NCI-H1105 treated with DMSO at 0.1 percent for 48 hours (cell line): ENCODE data around the gene ITCH.
"Not testable (repeated sequence)": the region's sequence is repeated elsewhere in the genome, so short reads cannot be mapped to it uniquely, and the experiment has no call there.

ENCODE experiments used
- DNase-seq: peaks from one replicate; lab custom pipeline; 2025; lab: John Stamatoyannopoulos, UW

ITCH gene

DNA sequence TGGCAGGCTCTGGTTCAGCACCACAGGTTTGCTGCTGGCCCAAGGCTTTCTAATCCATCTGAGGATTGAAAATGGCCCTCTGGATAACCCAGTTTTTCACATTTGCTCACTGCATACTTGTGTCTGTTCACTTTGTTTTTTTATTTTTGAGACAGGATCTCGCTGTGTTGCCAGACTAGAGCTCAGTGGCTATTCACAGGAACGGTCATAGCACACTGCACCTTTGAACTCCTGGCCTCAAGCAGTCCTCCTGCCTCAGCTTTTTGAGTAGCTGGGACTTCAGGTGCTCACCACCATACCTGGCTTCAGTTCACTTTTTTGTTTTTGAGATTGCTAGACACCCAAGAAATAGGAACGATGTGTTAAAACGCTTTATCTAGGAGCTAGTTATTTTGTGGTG, 57.9 kb downstream of the ITCH start:
- DNase-seq, result no peak

DNA sequence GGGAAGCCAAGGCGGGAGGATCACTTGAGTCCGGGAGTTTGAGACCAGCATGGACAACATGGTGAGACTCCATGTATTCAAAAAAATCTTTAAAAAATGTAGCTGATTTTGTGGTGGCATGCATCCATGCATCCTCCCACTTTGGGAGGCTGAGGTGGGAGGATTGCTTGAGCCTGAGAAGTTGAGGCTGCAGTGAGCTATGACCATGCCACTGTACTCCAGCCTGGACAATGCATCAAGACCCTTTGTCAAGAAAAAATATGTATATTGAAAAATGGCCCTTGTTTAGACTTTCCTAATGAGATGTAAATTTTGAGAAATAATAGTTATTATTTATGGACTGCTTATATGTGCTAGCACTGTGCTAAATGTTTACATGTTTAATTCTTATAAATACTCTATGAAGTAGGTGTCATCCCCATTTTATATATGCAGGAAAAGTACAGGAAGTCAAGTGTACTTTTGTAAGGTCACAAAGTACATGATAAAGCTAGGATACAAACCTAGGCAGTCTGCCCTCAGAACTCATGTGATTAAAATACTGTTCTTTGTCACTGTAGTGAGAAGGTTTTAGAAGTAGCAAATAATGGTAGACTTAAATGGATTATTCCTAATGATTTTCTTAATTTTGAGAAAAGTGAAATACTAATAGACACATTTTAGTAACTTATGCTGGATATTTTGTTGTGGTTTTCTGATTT, 58.8 kb downstream of the ITCH start:
- no peak for DNase-seq

DNA sequence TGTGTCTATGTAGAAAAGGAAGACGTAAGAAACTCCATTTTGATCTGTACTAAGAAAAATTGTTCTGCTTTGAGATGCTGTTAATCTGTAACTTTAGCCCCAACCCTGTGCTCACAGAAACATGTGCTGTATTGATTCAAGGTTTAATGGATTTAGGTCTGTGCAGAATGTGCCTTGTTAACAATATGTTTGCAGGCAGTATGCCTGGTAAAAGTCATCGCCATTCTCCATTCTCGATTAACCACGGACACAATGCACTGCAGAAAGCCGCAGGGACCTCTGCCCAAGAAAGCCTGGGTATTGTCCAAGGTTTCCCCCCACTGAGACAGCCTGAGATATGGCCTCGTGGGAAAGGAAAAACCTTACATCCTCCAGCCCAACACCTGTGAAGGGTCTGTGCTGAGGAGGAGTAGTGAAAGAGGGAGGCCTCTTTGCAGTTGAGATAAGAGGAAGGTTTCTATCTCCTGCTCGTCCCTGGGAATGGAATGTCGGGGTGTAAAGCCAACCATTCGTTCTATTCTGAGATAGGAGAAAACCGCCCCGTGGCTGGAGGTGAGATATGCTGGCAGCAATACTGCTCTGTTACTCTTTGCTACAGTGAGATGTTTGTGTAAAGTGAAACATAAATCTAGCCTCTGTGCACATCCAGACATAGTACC, 62.1 kb downstream of the ITCH start:
- not testable (repeated sequence) for DNase-seq

DNA sequence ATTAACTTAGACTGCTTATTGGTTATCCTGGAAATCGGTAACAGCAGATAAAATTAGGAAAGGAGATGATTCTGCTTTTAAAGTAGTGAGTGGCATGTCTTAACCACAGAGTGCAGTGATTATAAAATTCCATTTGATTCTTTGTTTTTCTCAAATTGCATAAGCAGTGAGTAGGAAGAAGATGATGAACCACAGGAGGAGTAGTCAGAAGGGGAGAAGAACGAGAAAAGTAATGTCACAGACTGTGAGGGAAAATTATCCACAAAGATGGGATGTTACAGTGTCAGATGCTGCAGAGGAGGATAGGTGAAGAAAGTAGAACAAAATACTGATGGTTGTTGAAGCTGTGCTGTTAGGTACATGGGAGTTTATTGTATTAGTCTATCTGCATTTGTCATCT, 63.0 kb downstream of the ITCH start:
- no peak for DNase-seq

DNA sequence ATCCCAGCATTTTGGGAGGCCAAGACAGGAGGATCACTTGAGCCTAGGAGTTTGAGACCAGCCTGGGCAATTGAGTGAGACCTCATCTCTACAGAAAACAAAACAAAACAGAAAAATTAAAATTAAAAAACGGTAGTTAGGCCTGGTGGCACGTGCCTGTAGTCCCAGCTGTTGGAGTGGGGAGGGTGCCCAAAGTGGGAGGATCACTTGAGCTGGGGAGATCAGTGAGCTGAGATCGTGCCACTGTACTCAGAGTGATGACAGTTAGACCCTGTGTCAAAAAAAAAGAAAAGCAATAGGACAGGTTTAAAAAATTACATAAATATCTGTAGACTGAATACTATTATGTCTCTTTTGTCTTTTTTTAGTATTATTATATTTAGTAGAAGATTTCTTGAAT, 64.3 kb downstream of the ITCH start:
- DNase-seq, result no peak

DNA sequence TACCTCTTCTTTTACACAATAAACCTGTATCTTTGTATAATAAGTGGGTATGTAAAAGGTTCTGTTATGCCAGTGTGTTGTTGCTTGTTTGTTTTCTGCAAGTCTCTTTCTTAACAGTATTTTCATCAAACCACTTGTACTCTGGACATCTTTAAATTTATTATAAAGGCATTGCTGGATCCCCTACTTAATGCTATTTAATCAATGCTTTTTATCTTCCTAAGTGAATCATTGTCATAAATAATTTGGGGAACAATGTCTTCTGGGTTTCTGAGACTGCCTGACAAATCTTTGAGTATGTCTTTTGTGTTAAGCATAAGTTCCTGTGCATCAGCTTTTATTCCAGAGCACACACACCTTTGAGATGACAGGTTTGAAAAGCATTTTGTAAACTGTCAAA, 64.7 kb downstream of the ITCH start:
- DNase-seq, result no peak

DNA sequence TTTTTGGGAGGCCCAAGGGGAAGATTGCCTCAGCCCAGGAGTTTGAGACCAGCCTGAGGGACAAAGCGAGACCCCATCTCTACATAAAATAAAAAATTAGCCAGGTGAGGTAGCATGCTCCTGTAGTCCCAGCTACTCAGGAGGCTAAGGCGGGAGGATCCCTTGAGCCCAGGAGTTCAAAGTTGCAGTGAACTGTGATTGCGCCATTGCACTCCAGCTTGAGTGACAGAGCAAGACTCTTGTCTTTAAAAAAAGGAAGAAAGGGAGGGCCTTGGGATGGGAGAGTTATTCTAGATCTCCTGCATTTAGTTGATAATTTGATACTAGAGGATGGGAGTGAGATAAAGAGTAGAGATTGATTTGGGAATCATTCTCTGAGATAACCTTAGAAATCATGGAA, 68.1 kb downstream of the ITCH start:
- DNase-seq, result no peak

DNA sequence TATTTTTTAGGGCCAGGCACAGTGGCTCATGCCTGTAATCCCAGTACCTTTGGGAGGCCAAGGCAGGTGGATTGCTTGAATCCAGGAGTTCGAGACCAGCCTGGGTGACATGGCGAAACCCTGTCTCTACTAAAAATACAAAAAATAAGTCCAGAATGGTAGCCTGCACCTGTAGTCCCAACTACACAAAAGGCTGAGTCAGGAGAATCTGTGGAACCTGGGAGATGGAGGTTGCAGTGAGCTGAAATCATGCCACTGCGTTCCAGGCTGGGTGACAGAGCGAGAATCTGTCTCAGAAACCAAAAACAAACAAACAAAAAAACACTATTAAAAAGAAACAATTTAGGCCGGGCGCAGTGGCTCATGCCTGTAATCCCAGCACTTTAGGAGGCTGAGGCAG, 69.6 kb downstream of the ITCH start:
- not testable (repeated sequence) for DNase-seq

DNA sequence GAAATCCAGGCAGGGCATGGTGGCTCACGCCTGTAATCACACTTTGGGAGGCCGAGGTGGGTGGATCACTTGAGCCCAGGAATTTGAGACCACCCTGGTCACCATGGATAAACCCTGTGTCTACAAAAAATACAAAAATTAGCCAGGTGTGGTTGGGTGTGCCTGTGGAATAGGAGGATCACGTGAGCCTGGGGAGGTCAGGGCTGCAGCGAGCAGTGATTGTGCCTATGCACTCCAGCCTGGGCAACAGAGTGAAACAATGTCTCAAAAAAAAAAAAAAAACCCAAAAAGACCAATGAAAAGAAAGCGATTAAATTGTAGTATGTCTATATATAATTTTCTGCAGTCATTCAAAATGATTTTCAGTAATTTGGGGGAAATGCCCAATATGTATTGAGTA, 70.3 kb downstream of the ITCH start:
- no peak for DNase-seq

DNA sequence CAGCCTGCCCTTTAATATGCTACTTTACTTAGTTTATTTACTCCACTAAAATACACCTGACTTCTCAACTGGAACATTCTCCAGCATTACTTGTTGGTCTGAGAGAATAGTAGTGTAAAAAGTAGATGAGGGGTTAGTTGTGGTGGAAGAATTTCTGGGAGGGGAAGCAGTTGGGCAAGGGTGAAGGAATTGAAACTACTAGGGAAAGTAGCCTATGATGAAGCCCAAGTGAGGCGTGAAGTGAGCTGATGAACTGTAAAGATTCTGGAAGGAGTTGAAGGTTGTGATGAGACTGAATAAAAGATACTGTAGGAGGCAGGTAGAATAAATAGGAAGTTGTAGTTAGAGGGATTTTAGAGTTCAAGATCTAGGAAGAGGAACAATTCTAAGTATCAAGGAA, 72.5 kb downstream of the ITCH start:
- DNase-seq, result no peak

DNA sequence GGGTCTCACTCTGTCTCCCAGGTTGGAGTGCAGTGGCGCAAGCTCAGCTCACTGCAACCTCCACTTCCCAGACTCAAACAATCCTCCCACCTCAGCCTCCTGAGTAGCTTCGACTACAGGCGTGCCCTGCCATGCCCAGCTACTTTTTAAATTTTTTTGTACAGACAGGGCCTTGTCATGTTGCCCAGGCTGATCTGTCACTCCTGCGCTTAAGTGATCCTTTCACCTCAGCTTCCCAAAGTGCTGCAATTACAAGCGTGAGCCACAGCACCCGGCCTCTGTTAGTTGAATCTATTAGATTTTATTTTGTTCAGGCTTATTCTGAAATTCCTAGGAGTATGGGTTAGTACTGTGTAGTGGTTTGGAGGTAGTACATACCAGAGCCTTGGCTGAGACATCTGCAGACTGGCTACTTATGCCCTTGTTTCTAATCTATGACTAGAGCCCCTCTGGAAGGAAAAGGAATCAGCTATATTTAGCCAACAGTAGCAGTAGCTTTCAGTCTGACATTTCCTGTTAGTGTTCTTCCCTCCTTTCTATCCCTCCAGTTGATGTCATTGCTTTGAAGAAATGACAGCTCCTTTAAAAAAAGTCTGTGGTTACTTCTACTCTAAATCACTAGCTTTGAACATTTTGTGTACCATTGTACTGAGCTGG, 74.4 kb downstream of the ITCH start:
- DNase-seq, result no peak

DNA sequence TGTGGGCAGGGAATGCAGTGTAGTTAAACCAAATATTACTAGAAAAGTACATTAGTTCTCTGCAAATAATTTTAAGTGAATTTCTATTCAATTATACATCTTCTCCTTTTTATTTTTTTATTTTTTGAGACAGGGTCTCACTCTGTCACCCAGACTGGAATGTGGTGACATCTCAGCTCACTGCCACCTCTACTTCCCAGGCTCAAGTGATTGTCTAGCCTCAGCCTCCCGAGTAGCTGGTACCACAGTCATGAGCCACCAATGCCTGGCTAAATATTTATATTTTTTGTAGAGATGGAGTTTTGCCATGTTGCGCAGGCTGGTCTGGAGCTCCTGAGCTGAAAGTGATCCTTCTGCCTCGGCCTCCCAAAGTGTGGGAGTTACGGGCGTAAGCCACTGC, 76.1 kb downstream of the ITCH start:
- DNase-seq, result no peak

DNA sequence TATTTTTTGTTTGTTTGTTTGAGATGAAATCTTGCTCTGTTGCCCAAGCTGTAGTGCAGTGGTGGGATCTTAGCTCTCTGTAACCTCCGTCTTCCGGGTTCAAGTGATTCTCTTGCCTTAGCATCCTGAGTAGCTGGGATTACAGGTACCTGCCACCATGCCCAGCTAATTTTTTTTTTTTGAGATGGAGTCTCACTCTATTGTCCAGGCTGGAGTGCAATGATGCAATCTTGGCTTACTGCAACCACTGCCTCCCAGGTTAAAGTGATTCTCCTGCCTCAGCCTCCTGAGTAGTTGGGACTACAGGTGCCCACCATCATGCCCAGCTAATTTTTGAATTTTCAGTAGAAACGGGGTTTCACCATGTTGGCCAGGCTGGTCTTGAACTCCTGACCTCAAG, 78.3 kb downstream of the ITCH start:
- not testable (repeated sequence) for DNase-seq

DNA sequence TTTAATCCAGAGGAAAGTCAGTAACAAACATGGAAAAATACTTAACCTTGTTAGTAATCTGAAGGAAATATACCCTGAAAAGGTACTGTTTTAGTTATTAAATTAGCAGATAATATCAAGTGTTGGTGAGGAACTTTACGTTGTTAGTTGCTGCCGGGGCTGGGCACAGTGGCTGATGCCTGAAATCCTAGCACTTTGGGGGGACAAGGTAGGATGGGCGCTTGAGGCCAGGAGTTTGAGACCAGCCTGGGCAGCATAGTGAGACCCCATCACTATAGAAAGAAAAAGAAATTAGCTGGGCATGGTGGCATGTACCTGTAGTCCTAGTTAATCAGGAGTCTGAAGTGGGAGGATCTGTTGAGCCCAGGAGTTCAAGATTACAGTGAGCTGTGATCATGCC, 80.5 kb downstream of the ITCH start:
- no peak for DNase-seq

DNA sequence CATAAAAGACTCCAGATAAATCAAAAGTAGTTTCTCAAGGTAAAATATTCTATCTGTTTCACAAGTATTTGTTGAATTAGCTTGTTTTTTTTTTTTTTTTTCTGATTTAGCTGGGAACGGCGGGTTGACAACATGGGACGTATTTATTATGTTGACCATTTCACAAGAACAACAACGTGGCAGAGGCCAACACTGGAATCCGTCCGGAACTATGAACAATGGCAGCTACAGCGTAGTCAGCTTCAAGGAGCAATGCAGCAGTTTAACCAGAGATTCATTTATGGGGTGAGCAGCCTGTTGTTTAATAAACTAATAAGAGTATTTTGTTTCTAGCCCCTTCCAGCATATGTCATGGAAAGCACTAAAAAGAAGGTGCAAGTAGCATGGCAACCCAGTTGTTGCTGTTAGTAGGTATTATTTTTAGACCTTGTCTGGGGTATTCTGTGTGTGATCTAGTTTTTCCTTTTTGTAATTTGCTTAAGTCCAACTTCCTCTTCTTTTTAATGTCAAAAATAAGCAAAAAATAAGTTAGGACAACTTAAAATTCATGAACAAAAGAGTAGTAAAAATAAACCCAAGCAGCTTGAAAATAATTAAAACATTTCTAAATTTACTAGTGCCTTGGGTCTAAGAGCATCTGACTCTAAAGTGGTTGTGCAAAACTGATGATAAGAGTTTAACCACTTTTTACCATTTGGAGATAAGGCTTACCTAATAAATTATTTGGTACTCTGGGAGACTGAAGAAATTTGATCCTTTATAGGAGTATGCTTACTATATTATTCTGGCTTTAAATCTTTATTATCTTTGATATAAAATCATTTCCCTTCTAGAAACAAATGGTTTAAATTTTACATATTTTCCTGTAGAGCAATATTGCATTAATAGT, 82.3 kb downstream of the ITCH start:
- no peak for DNase-seq

DNA sequence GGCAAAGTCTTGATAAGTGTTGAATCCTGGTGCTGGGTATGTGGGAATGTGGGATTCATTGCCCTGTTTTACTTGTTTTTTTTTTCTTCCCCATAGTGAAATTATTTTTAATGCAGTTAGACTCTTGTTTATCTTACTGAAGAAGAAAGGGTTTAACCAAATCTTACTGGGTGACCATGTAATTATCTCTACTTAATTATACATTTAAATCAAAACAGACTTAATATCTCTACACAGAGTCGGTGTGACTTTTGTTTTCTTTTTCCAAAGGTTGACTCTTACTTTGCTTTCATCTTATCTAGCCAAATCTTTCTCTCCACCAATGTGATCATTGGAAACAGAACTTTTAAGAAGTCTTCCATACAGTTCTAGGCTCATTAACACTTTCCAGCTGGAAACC, 85.4 kb downstream of the ITCH start:
- no peak for DNase-seq

DNA sequence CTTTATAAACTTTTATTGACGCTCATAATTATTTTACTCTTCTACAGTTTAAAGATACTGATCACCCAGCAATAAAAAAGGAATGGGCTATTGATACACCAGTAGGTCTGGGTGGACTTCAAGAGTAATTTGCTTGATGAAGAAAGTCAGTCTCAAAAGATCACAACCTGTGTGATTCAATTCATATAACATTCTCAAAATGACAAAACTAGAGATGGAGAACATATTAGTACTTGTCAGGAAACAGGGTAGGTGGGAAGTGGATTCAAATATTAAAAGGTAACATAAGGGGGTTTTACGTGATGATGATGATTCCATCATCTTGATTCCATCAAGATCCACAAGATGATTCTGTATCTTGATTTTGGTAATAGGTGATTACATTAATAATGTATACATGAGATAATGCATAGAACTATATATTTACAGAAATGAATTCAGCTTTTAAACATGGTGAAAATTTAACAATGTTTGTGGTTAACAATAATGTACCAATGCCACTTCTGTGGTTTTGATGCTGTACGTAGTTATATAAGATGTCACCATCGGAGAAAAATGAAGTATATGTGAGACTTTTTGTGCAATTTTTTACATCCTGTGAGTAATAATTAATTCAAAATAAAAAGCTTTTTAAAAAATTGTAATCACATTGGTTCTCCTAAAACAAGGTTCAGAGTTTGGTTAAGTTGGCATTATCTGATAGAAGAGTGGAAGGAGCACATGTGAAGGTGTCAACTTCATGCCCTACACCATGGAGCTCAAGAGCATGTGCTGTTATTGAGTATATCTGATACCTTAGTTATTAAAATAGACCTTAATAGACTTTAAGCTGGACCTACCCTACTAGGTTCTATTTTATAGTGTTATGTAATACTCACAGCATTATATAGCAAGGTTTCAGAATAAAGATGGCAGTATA, 86.9 kb downstream of the ITCH start:
- no peak for DNase-seq

DNA sequence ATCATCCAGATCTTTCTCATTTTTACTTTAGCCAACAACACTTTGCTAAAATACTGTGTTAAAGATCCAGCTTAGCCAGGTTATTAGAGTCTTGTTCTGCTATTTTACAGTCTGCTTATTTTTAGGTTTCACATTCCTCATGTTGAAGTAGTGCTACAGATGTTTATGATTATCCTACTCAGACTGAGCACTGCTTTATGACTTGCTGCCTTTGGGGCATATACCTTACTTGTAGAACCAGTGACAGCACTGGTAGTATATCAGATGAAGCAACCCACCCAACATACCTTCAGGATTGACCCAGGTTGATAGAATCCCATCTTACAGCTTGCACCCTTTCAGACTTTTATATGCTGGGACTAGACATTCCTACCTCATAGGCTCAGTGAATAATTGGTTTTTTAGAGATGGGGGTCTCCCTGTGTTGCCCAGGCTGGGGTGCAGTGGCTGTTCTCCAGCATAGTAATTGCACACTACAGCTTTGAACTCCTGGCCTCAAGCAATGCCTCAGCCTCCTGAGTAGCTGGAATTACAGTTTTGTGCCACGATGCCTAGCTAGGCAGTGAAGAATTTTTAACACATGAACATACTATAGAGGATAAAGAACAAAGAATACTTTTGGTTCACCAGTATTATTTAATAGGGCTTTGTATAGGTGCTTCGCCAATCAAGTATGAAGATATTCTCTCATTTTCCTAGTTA, 89.4 kb downstream of the ITCH start:
- DNase-seq, result no peak

DNA sequence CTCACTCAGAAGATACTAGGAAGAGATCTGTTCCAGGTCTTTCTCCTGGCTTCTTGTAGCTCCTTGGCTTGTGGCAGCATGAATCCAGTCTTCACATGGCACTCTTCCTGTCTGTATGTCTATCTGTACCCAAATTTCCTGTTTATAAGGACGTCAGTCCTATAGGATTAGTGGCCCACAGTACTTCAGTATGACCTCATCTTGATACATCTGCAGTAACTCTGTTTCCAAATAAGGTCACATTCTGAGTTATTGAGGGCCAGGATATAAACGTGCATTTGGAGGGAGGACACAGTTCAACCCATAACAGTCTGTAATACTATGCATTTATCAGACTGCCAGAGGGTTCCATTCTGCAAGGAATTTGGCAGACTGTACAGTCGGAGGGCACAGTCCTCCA, 95.6 kb downstream of the ITCH start:
- no peak for DNase-seq

DNA sequence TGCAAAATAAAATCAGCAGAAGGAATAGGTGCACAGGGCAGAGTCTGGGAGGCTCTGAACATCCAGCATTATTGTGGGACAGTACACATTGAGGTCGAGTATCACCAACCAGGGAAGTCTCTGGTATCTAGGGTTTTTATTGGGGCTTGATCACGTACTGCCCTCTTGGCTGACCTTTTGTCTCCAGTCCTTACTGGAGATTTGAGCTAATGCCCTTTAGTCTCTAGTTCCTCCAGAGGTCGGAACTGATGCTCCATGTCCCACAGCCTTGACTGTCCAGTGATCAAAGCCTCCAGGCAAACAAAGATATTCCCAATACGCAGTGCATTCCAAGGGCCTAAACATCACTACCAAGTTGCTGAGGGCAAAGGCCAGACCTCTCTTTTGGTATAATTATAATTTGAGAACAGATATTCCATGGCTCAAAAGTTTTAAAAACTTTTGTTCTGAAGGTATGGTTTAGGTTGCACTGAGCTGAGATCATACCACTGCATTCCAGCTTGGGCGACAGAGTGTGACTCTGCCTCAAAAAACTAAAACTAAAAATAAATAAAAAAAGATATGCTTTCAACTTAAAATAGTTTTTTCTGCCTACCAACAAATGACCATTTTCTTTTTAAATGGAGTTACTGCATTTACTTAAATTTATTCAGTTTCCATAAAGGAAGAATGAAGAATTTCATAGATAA, 96.3 kb downstream of the ITCH start:
- no peak for DNase-seq
